Thoracic aorta (tissue), 2 donors: Measurements from ENCODE around the gene PI16. TPM values are rescaled to one million over a fixed set of nuclear protein-coding genes. Genes with fewer than 3 reads are reported as not detected.

ENCODE experiments used
- ATAC-seq: fragments of 150-250 bp; one replicate; pipeline ENCODE4 v1.8.0; 2017; ENCODE audit warnings: low read depth; ENCODE audit not compliant: insufficient number of reproducible peaks, low FRiP score
- DNase-seq: peaks from one replicate; pipeline ENCODE4 v3.0.0-alpha.2; 2020; ENCODE audit warnings: low spot score
- H3K27ac ChIP-seq, 2 donors: fragments of 200-600 bp; sonication (generic); 1 replicate in 1 of 2; 2 replicates in 1 of 2; pipeline ENCODE4 v1.5.1; 2016; ENCODE audit warnings: mild to moderate bottlenecking in 2 of 2, moderate library complexity in 2 of 2
- H3K27me3 ChIP-seq: fragments of 200-600 bp; sonication (generic); replicated peaks from 2 replicates; pipeline ENCODE4 v1.6.0; 2016; ENCODE audit warnings: mild to moderate bottlenecking; ENCODE audit not compliant: insufficient read depth
- H3K36me3 ChIP-seq: fragments of 200-600 bp; sonication (generic); one replicate; pipeline ENCODE4 v1.5.1; 2016
- H3K4me1 ChIP-seq, 2 donors: fragments of 200-600 bp; sonication (generic); 1 replicate in 1 of 2; 2 replicates in 1 of 2; pipeline versions ENCODE4 v1.5.1 to v1.6.0; 2016; ENCODE audit warnings: low read depth in 2 of 2, mild to moderate bottlenecking in 1 of 2; ENCODE audit not compliant: control insufficient read depth in 1 of 2
- H3K4me3 ChIP-seq: fragments of 200-600 bp; sonication (generic); 2 replicates; pipeline ENCODE4 v1.5.1; 2016; ENCODE audit warnings: mild to moderate bottlenecking
- H3K9me3 ChIP-seq: fragments of 200-600 bp; sonication (generic); 2 replicates; pipeline ENCODE4 v1.5.1; 2016
- total RNA-seq, 2 donors: library from RNA; depleted of rRNA; stranded (reverse); fragments of >200 nt; gene quantifications; one replicate each; pipeline versions ENCODE4 v1.1.0 to v1.2.3, GENCODE V29; 2016
- TF ChIP-seq, protein P1 (sequence below): fragments of 200-600 bp; sonication (generic); IDR thresholded peaks from one replicate; pipeline ENCODE4 v1.5.1; 2019; ENCODE audit warnings: antibody characterized with exemption

Gene PI16
- total RNA-seq, 2 donors from 2014 or later, result 44.3 to 89.7 TPM

GRCh38 chr6:36953931-36954261 is 642 bp upstream of the PI16 start:
- Histone ChIP-seq H3K9me3 (no peaks in the 10 kb centered on the region), H3K36me3 (no peaks in the 10 kb centered on the region), H3K27me3 (no peaks in the 10 kb centered on the region), H3K4me3 (no peak overlapping the region), H3K4me1 (no peaks in the 10 kb centered on the region), H3K27ac (no peak overlapping the region)
- TF ChIP-seq, protein P1, sequence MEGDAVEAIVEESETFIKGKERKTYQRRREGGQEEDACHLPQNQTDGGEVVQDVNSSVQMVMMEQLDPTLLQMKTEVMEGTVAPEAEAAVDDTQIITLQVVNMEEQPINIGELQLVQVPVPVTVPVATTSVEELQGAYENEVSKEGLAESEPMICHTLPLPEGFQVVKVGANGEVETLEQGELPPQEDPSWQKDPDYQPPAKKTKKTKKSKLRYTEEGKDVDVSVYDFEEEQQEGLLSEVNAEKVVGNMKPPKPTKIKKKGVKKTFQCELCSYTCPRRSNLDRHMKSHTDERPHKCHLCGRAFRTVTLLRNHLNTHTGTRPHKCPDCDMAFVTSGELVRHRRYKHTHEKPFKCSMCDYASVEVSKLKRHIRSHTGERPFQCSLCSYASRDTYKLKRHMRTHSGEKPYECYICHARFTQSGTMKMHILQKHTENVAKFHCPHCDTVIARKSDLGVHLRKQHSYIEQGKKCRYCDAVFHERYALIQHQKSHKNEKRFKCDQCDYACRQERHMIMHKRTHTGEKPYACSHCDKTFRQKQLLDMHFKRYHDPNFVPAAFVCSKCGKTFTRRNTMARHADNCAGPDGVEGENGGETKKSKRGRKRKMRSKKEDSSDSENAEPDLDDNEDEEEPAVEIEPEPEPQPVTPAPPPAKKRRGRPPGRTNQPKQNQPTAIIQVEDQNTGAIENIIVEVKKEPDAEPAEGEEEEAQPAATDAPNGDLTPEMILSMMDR, result no peak
- ATAC-seq, result no peak
- no peak for DNase-seq

GRCh38 chr6:36955136-36955535 is 598 bp downstream of the PI16 start:
- Histone ChIP-seq H3K36me3 (no peaks in the 10 kb centered on the region), H3K27me3 (no peaks in the 10 kb centered on the region), H3K4me1 (no peaks in the 10 kb centered on the region), H3K4me3 (no peak overlapping the region), H3K27ac (no peak overlapping the region), H3K9me3 (no peaks in the 10 kb centered on the region)
- DNase-seq (no peak), ATAC-seq (no peak)
- TF ChIP-seq, protein P1, result no peak

- TF ChIP-seq, protein P1, result no peak
- DNase-seq, result no peak
- no peaks in the 10 kb centered on the region for H3K4me1 ChIP-seq
- no peaks in the 10 kb centered on the region for H3K9me3 ChIP-seq
- H3K36me3 ChIP-seq, result no peaks in the 10 kb centered on the region
- ATAC-seq, result no peak
- no peaks in the 10 kb centered on the region for H3K27me3 ChIP-seq
- H3K4me3 ChIP-seq, result no peak overlapping the region
- H3K27ac ChIP-seq, result no peak overlapping the region
These were observed 1.3 kb downstream of the PI16 start for GRCh38 chr6:36955671-36956445.

DNA sequence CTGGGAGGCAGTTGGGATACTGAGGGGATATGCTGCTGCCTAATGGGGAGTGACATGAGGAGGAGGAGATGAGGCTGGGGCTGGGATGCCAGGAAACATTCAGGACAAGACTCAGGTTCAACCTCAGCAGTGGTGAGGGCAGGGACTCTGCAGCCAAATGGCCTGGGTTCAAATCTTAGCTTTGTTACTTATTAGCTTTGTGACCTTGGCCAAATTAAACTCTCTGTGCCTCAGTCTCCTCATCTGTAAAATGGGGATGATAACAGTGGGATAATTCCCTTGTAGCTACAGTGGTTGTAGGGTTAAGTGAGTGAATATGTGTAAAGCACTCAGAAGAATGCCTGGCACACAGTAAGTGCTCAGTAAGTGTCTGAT is 1.9 kb downstream of the PI16 start:
- Histone ChIP-seq H3K4me1 (no peaks in the 10 kb centered on the region), H3K9me3 (no peaks in the 10 kb centered on the region), H3K4me3 (no peak overlapping the region), H3K27me3 (no peaks in the 10 kb centered on the region), H3K36me3 (no peaks in the 10 kb centered on the region), H3K27ac (no peak overlapping the region)
- DNase-seq (no peak), ATAC-seq (no peak)
- TF ChIP-seq, protein P1, result no peak

DNA sequence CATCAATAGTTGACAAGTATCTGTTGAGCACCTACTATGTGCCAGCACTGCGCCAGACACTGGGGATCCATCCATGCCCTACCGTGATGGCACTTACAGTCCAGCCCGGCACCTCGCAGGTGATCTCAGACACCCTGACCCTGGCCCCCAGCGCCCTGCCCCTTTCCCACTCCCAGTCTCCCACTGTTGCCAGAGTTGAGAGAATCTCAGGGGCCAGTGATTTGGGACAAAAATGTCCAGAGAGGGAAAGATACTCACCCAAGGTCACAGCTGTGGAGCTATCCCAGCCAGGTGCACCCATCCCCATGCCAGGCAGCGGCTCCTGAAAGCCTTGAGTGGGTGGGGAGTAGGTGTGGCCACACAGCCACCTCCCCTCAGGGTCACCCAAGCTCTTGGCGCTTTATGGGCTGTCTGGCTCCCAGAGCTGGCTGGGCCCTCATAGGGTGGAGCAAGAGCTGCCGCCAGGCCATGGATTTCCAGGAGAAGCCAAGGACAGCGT is 3.3 kb downstream of the PI16 start:
- ATAC-seq, result no peak
- no peaks in the 10 kb centered on the region for H3K36me3 ChIP-seq
- DNase-seq, result no peak
- TF ChIP-seq, protein P1, result no peak
- no peaks in the 10 kb centered on the region for H3K4me1 ChIP-seq
- H3K27ac ChIP-seq, result no peak overlapping the region
- no peaks in the 10 kb centered on the region for H3K9me3 ChIP-seq
- no peaks in the 10 kb centered on the region for H3K27me3 ChIP-seq
- no peak overlapping the region for H3K4me3 ChIP-seq
